Parathyroid adenoma (tissue), 2 donors: Measurements from ENCODE around the gene GZMA.
"Not testable (repeated sequence)": the region's sequence is repeated elsewhere in the genome, so short reads cannot be mapped to it uniquely, and the experiment has no call there.

Experiments
- H2AFZ ChIP-seq: fragments of 300-600 bp; sonication (generic); one replicate; pipeline ENCODE4 v1.7.0; 2017; ENCODE audit warnings: antibody characterized with exemption, mild to moderate bottlenecking
- H3K27ac ChIP-seq: fragments of 300-600 bp; sonication (generic); one replicate; pipeline ENCODE4 v1.7.0; 2017
- H3K27me3 ChIP-seq: fragments of 300-600 bp; sonication (generic); one replicate; pipeline ENCODE4 v1.7.0; 2017; ENCODE audit warnings: low read length; ENCODE audit not compliant: control insufficient read depth, insufficient read depth
- H3K36me3 ChIP-seq: fragments of 300-600 bp; sonication (generic); one replicate; pipeline ENCODE4 v1.7.0; 2017; ENCODE audit warnings: low read length; ENCODE audit not compliant: control insufficient read depth, insufficient read depth
- H3K4me1 ChIP-seq: fragments of 300-600 bp; sonication (generic); one replicate; pipeline ENCODE4 v1.7.0; 2017; ENCODE audit warnings: control low read depth
- H3K4me2 ChIP-seq: fragments of 300-600 bp; sonication (generic); one replicate; pipeline ENCODE4 v1.7.0; 2017; ENCODE audit warnings: low read length
- H3K4me3 ChIP-seq: fragments of 300-600 bp; sonication (generic); one replicate; pipeline ENCODE4 v1.7.0; 2017; ENCODE audit warnings: low read depth, low read length
- H3K79me2 ChIP-seq: fragments of 300-600 bp; sonication (generic); one replicate; pipeline ENCODE4 v1.7.0; 2017; ENCODE audit warnings: control low read depth
- H3K9ac ChIP-seq: fragments of 300-600 bp; sonication (generic); one replicate; pipeline ENCODE4 v1.7.0; 2017; ENCODE audit warnings: mild to moderate bottlenecking
- H3K9me3 ChIP-seq: fragments of 300-600 bp; sonication (generic); one replicate; pipeline ENCODE4 v1.7.0; 2017; ENCODE audit warnings: low read length; ENCODE audit not compliant: control insufficient read depth
- CTCF ChIP-seq: fragments of 300-600 bp; sonication (generic); IDR thresholded peaks from one replicate; pipeline ENCODE4 v1.7.0; 2017; ENCODE audit warnings: antibody characterized with exemption, mild to moderate bottlenecking
- donor health status: primary hyperparathyroidism.

The GZMA gene

GRCh38 chr5:55073211-55073610 lies 29.2 kb upstream of the GZMA start:
- Histone ChIP-seq H3K9me3 (no peaks in the 10 kb centered on the region), H3K79me2 (no peaks in the 10 kb centered on the region), H3K9ac (no peak overlapping the region), H3K4me1 (no peaks in the 10 kb centered on the region), H3K4me3 (no peak overlapping the region), H3K27ac (no peak overlapping the region), H3K4me2 (no peak overlapping the region), H3K27me3 (no peaks in the 10 kb centered on the region), H3K36me3 (no peaks in the 10 kb centered on the region), H2AFZ (no peak overlapping the region)
- no peak for TF ChIP-seq CTCF

GRCh38 chr5:55081541-55081940 lies 20.9 kb upstream of the GZMA start:
- no peaks in the 10 kb centered on the region for H3K36me3 ChIP-seq
- H3K4me2 ChIP-seq: no peak overlapping the region
- no peak overlapping the region for H2AFZ ChIP-seq
- H3K79me2 ChIP-seq: no peaks in the 10 kb centered on the region
- H3K9me3 ChIP-seq: no peaks in the 10 kb centered on the region
- H3K4me1 ChIP-seq: no peaks in the 10 kb centered on the region
- H3K27ac ChIP-seq: no peak overlapping the region
- no peaks in the 10 kb centered on the region for H3K27me3 ChIP-seq
- H3K9ac ChIP-seq: no peak overlapping the region
- no peak for TF ChIP-seq CTCF
- no peak overlapping the region for H3K4me3 ChIP-seq

- H3K27me3 ChIP-seq, H3K4me2 ChIP-seq, H3K79me2 ChIP-seq, H3K4me3 ChIP-seq, H3K4me1 ChIP-seq, H3K9ac ChIP-seq, H3K9me3 ChIP-seq, H2AFZ ChIP-seq, H3K36me3 ChIP-seq, H3K27ac ChIP-seq: not testable (repeated sequence)
These were observed 13.1 kb upstream of the GZMA start for GRCh38 chr5:55089301-55089700.

GRCh38 chr5:55091011-55091410 lies 11.4 kb upstream of the GZMA start:
- not testable (repeated sequence) for H3K4me2 ChIP-seq, H3K79me2 ChIP-seq, H3K27me3 ChIP-seq, H3K9me3 ChIP-seq, H3K27ac ChIP-seq, H3K4me3 ChIP-seq, H3K36me3 ChIP-seq, H2AFZ ChIP-seq, H3K9ac ChIP-seq, H3K4me1 ChIP-seq

- Histone ChIP-seq H3K36me3 (no peaks in the 10 kb centered on the region), H3K27me3 (no peaks in the 10 kb centered on the region), H3K4me2 (no peak overlapping the region), H2AFZ (no peak overlapping the region), H3K4me3 (no peak overlapping the region), H3K27ac (no peak overlapping the region), H3K4me1 (no peaks in the 10 kb centered on the region), H3K79me2 (no peaks in the 10 kb centered on the region), H3K9ac (no peak overlapping the region), H3K9me3 (no peaks in the 10 kb centered on the region)
- no peak for TF ChIP-seq CTCF
These were observed 6.3 kb upstream of the GZMA start for GRCh38 chr5:55096182-55096581.

- no peak for TF ChIP-seq CTCF
- H3K4me1 ChIP-seq: no peaks in the 10 kb centered on the region
- H3K4me2 ChIP-seq: no peak overlapping the region
- H3K27me3 ChIP-seq: no peaks in the 10 kb centered on the region
- H3K9me3 ChIP-seq: no peaks in the 10 kb centered on the region
- no peaks in the 10 kb centered on the region for H3K79me2 ChIP-seq
- no peak overlapping the region for H2AFZ ChIP-seq
- H3K36me3 ChIP-seq: no peaks in the 10 kb centered on the region
- H3K4me3 ChIP-seq: no peak overlapping the region
- H3K27ac ChIP-seq: no peak overlapping the region
- H3K9ac ChIP-seq: no peak overlapping the region
These were observed 5.6 kb upstream of the GZMA start for GRCh38 chr5:55096861-55097260.

GRCh38 chr5:55101148-55101547 lies 1.3 kb upstream of the GZMA start:
- H3K27ac ChIP-seq, H3K79me2 ChIP-seq, H3K4me3 ChIP-seq, H3K4me2 ChIP-seq, H3K9me3 ChIP-seq, H3K36me3 ChIP-seq, H3K27me3 ChIP-seq, H3K4me1 ChIP-seq, H2AFZ ChIP-seq, H3K9ac ChIP-seq: not testable (repeated sequence)
